Skeletal muscle tissue (tissue), 4 donors: ENCODE results near the gene ZNF398. TPM values are rescaled to one million over a fixed set of nuclear protein-coding genes. Genes with fewer than 3 reads are reported as not detected.

Experiments used
- H3K27ac ChIP-seq: one replicate; pipeline ENCODE4 v1.7.0; 2013; ENCODE audit warnings: mild to moderate bottlenecking, low read depth, low read length, inconsistent platforms
- H3K27me3 ChIP-seq, 3 donors: one replicate each; pipeline ENCODE4 v1.7.0; 2013; ENCODE audit warnings: low read length in 3 of 3; ENCODE audit not compliant: control insufficient read depth in 3 of 3, insufficient read depth in 3 of 3
- H3K36me3 ChIP-seq, 3 donors: one replicate each; pipeline ENCODE4 v1.7.0; 2013; ENCODE audit warnings: low read length in 3 of 3; ENCODE audit not compliant: control insufficient read depth in 3 of 3, insufficient read depth in 3 of 3
- H3K4me1 ChIP-seq, 3 donors: one replicate each; pipeline ENCODE4 v1.7.0; 2013; ENCODE audit warnings: low read length in 3 of 3, mild to moderate bottlenecking in 3 of 3; ENCODE audit not compliant: control insufficient read depth in 3 of 3, insufficient read depth in 3 of 3
- H3K4me3 ChIP-seq, 3 donors: one replicate each; pipeline ENCODE4 v1.7.0; 2013; ENCODE audit warnings: low read length in 3 of 3
- H3K9ac ChIP-seq, 3 donors: one replicate each; pipeline ENCODE4 v1.7.0; 2013; ENCODE audit warnings: low read length in 3 of 3, mild to moderate bottlenecking in 3 of 3, moderate library complexity in 2 of 3, low read depth in 1 of 3
- H3K9me3 ChIP-seq, 3 donors: one replicate each; pipeline ENCODE4 v1.7.0; 2013; ENCODE audit warnings: low read length in 3 of 3; ENCODE audit not compliant: control insufficient read depth in 3 of 3
- total RNA-seq: library from RNA; depleted of rRNA; stranded (reverse); fragments of >200 nt; gene quantifications from one replicate; pipeline ENCODE4 v1.2.3, GENCODE V29; 2014
- donor health status: Osteomylitis.

ZNF398 gene
- total RNA-seq, 1 donor from 2014 or later: 9.4 TPM

GRCh38 chr7:149147752-149148653 lies 750 bp downstream of the ZNF398 start:
- Histone ChIP-seq H3K27me3 (no peaks in the 10 kb centered on the region), H3K36me3 (no peaks in the 10 kb centered on the region), H3K27ac (peak overlapping the region; percentile 83), H3K4me1 (peaks cover 7 to 11% (median 9%) of the 10 kb centered on the region in 3 donors), H3K9me3 (no peaks in the 10 kb centered on the region), H3K4me3 (peak overlapping the region; percentile 87 to 93 (median 91)), H3K9ac (peak overlapping the region; percentile 84 to 91 (median 89))

DNA sequence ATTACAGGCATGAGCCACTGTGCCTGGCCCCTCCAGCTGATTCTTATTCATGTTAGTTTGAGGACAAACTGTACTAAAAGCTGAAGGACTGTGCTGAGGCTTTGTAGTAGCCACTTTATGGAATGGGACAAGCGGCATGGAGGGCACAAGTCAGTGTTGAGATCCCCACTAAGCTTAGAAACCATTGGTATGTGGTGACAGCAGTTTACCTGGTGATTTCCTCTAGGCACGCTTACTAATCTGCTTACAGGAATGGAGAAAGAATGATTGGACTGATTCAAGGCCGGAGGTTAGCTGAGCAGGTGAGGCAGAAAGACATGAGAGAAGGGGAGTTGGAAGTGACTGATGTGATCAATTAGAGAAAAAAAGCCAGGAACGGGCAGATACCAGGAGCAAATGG lies 3.7 kb downstream of the ZNF398 start:
- Histone ChIP-seq H3K4me1 (peaks cover 7 to 11% (median 9%) of the 10 kb centered on the region in 3 donors), H3K9me3 (no peaks in the 10 kb centered on the region), H3K27ac (no peak overlapping the region), H3K36me3 (peaks cover 7 to 10% (median 7%) of the 10 kb centered on the region in 3 donors), H3K27me3 (no peaks in the 10 kb centered on the region), H3K9ac (no peak overlapping the region), H3K4me3 (no peak overlapping the region)

DNA sequence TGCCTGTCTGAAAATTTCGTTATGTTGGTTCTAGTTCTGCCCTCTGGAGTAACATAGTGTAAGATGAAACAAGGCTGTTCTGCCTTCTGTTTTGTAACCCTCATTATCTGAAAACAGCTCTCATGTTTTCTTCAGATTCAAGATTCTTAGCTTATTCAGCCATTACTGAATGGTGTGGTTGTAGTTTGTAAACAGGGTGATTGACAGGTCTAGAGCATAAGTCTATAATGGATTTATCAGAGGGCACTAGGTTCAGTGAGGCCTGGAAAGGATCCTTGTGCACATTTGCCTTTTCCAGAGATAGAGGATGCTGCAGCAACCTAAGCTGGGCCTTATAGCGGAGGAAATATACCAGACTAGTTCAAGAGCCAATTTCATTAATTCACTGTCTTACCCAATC lies 6.1 kb downstream of the ZNF398 start:
- Histone ChIP-seq H3K27me3 (no peaks in the 10 kb centered on the region), H3K4me1 (peaks cover 3 to 5% (median 3%) of the 10 kb centered on the region in 3 donors), H3K36me3 (peaks cover 8 to 15% (median 13%) of the 10 kb centered on the region in 3 donors), H3K9ac (no peak overlapping the region), H3K9me3 (no peaks in the 10 kb centered on the region), H3K27ac (no peak overlapping the region), H3K4me3 (no peak overlapping the region)

DNA sequence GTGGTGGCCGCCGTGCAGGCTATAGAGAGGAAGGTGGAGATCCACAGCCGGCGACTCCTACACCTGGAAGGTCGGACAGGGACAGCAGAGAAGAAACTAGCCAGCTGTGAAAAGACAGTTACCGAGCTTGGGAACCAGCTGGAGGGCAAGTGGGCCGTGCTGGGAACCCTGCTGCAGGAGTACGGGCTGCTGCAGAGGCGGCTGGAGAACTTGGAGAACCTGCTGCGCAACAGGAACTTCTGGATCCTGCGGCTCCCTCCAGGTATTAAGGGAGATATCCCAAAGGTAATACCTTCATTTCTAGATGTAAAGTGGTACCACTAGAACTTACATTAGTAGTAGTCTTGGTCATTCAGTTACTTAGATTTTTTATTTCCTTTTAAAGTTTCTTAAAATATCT lies 6.8 kb downstream of the ZNF398 start:
- no peak overlapping the region for H3K4me3 ChIP-seq
- peaks cover 8 to 15% (median 13%) of the 10 kb centered on the region in 3 donors for H3K36me3 ChIP-seq

GRCh38 chr7:149156898-149157297 lies 9.6 kb downstream of the ZNF398 start:
- Histone ChIP-seq H3K27ac (no peak overlapping the region), H3K4me1 (no peaks in the 10 kb centered on the region), H3K4me3 (no peak overlapping the region), H3K36me3 (peaks cover 13 to 19% (median 15%) of the 10 kb centered on the region in 3 donors), H3K9ac (no peak overlapping the region), H3K27me3 (no peaks in the 10 kb centered on the region), H3K9me3 (no peaks in the 10 kb centered on the region)

More for the DNA sequence above, 6.8 kb downstream of the ZNF398 start:
- H3K27me3 ChIP-seq: no peaks in the 10 kb centered on the region
- H3K9me3 ChIP-seq: no peaks in the 10 kb centered on the region
- H3K9ac ChIP-seq: no peak overlapping the region
- H3K27ac ChIP-seq: no peak overlapping the region
- H3K4me1 ChIP-seq: peaks cover 0 to 2% (median 0%) of the 10 kb centered on the region in 3 donors

DNA sequence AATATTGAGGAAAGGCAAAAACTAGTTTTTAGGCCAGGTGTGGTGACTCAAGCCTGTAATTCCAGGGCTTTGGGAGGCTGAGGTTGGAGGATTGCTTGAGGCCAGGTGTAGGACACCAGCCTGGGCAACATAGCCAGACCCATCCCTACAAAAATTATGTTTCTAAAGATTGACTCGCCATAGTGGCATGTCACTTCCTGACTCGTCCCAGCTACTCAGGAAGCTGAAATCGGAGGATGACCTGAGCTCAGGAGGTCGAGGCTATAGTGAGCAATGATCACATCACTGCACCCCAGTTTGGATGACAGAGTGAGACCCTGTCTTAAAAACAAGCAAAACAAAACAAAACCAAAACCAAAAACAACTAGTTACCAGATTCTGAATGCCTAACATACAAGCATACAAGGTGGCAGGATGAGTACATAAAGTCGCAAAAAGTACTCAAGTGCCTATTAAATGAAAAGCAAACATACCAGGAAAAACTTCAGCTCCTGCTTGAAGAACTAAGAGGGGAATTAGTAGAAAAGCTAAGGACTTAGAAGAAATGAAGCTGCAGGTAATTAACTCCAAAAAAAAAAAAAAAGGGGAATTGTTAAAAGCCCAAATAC lies 14.1 kb downstream of the ZNF398 start:
- Histone ChIP-seq H3K27me3 (no peaks in the 10 kb centered on the region), H3K9me3 (no peaks in the 10 kb centered on the region), H3K36me3 (peaks cover 10 to 18% (median 15%) of the 10 kb centered on the region in 3 donors), H3K9ac (no peak overlapping the region), H3K27ac (no peak overlapping the region), H3K4me1 (no peaks in the 10 kb centered on the region), H3K4me3 (no peak overlapping the region)

DNA sequence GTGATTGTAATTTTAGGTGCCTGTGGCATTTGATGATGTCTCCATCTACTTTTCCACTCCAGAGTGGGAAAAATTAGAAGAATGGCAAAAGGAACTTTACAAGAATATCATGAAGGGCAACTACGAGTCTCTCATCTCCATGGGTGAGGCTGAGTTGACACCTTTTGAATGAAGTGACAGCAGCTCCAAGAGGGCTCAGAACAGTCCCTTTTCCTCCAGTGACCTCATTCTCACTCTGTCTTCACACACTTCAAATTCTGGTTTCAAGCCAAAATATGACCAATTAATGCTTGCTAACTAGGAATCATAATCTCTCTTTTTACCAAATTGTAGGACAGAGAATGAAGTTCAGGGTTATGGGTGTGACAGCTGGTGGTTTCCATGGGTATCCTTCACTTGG lies 18.9 kb downstream of the ZNF398 start:
- no peak overlapping the region for H3K9ac ChIP-seq
- H3K4me1 ChIP-seq: no peaks in the 10 kb centered on the region
- H3K27ac ChIP-seq: no peak overlapping the region
- no peaks in the 10 kb centered on the region for H3K27me3 ChIP-seq
- H3K36me3 ChIP-seq: peaks cover 21 to 42% (median 31%) of the 10 kb centered on the region in 3 donors
- no peak overlapping the region for H3K4me3 ChIP-seq
- H3K9me3 ChIP-seq: no peaks in the 10 kb centered on the region

- Histone ChIP-seq H3K9ac (no peak overlapping the region), H3K36me3 (peaks cover 24 to 42% (median 30%) of the 10 kb centered on the region in 3 donors), H3K27me3 (no peaks in the 10 kb centered on the region), H3K9me3 (no peaks in the 10 kb centered on the region), H3K4me1 (no peaks in the 10 kb centered on the region), H3K4me3 (no peak overlapping the region), H3K27ac (no peak overlapping the region)
These were observed 19.5 kb downstream of the ZNF398 start for GRCh38 chr7:149166630-149167352.

GRCh38 chr7:149171892-149172533 lies 24.8 kb downstream of the ZNF398 start:
- no peaks in the 10 kb centered on the region for H3K27me3 ChIP-seq
- no peak overlapping the region for H3K9ac ChIP-seq
- H3K4me3 ChIP-seq: no peak overlapping the region
- no peaks in the 10 kb centered on the region for H3K9me3 ChIP-seq
- peaks cover 13 to 36% (median 35%) of the 10 kb centered on the region in 3 donors for H3K36me3 ChIP-seq
- no peak overlapping the region for H3K27ac ChIP-seq
- no peaks in the 10 kb centered on the region for H3K4me1 ChIP-seq
